ENCODE results near the gene GARIN5B. TPM values are rescaled to one million over a fixed set of nuclear protein-coding genes. Genes with fewer than 3 reads are reported as not detected.
A peak's percentile ranks its signal among the peaks of the same experiment; 100 is the strongest.

Gene GARIN5B
- total and polyA plus RNA-seq, 5 donors from 2014 or later: not detected

GRCh38 chr19:55372316-55373081 lies 9.4 kb upstream of the GARIN5B start:
- Mint-ChIP-seq H3K27ac (no peak overlapping the region), H3K9me3 (peaks cover 0 to 7% (median 0%) of the 10 kb centered on the region in 7 donors), H3K4me3 (peak overlapping the region in 1 of 4 donors; percentile 32), H3K4me1 (peaks cover 0 to 14% (median 7%) of the 10 kb centered on the region in 4 donors), H3K27me3 (peaks cover 55% of the 10 kb centered on the region), H3K36me3 (no peaks in the 10 kb centered on the region)
- H3K4me1 ChIP-seq (ENCODE audit: control insufficient read depth, insufficient read depth, low read length, poor library complexity, severe bottlenecking): peaks cover 13% of the 10 kb centered on the region
- H3K27me3 ChIP-seq (ENCODE audit: control insufficient read depth, insufficient read depth, low read length): peaks cover 8% of the 10 kb centered on the region
- H3K27ac ChIP-seq (ENCODE audit: insufficient read depth, low read length, poor library complexity, severe bottlenecking): no peak overlapping the region
- H3K9me3 ChIP-seq (ENCODE audit: control insufficient read depth in 2 of 2, low read length in 2 of 2): no peaks in the 10 kb centered on the region
- H3K36me3 ChIP-seq (ENCODE audit: control insufficient read depth, insufficient read depth, low read length): no peaks in the 10 kb centered on the region
- no peak overlapping the region for H3K4me3 ChIP-seq (ENCODE audit: low read depth, low read length)
- ATAC-seq (ENCODE audit: low read depth in 2 of 2): no peak
- no peak for DNase-seq

- Mint-ChIP-seq H3K27me3 (peaks cover 58% of the 10 kb centered on the region), H3K4me3 (peak within 1 kb of the TSS in 3 of 4 donors; percentile 73 to 77 (median 74)), H3K36me3 (no peaks in the 10 kb centered on the region), H3K4me1 (peaks cover 0 to 14% (median 7%) of the 10 kb centered on the region in 4 donors), H3K27ac (peak within 1 kb of the TSS in 1 of 3 donors; percentile 75), H3K9me3 (peaks cover 0 to 6% (median 0%) of the 10 kb centered on the region in 7 donors)
- Histone ChIP-seq H3K27me3 (ENCODE audit: control insufficient read depth, insufficient read depth, low read length) (peaks cover 8% of the 10 kb centered on the region), H3K27ac (ENCODE audit: insufficient read depth, low read length, poor library complexity, severe bottlenecking) (no peak within 1 kb of the TSS), H3K4me3 (ENCODE audit: low read depth, low read length) (no peak within 1 kb of the TSS), H3K4me1 (ENCODE audit: control insufficient read depth, insufficient read depth, low read length, poor library complexity, severe bottlenecking) (peaks cover 13% of the 10 kb centered on the region), H3K36me3 (ENCODE audit: control insufficient read depth, insufficient read depth, low read length) (no peaks in the 10 kb centered on the region), H3K9me3 (ENCODE audit: control insufficient read depth in 2 of 2, low read length in 2 of 2) (no peaks in the 10 kb centered on the region)
- ATAC-seq (ENCODE audit: low read depth in 2 of 2): no peak
- no peak for DNase-seq
Observed at GRCh38 chr19:55370305-55370988, 7.4 kb upstream of the GARIN5B start, which contains the start of gene IL11. Gene IL11 (minus strand): TSS chr19:55370463. CDS start chr19:55370310, 153 bp downstream.

- H3K9me3 Mint-ChIP-seq: peaks cover 0 to 6% (median 0%) of the 10 kb centered on the region in 7 donors
- peaks cover 0 to 14% (median 7%) of the 10 kb centered on the region in 4 donors for H3K4me1 Mint-ChIP-seq
- no peak overlapping the region for H3K27ac ChIP-seq (ENCODE audit: insufficient read depth, low read length, poor library complexity, severe bottlenecking)
- ATAC-seq (ENCODE audit: low read depth in 2 of 2) (peak in 1 of 2 donors; percentile 43), DNase-seq (peak in 2 of 3 donors; percentile 30 to 40)
- no peaks in the 10 kb centered on the region for H3K9me3 ChIP-seq (ENCODE audit: control insufficient read depth in 2 of 2, low read length in 2 of 2)
- H3K4me3 Mint-ChIP-seq: peak overlapping the region in 3 of 4 donors; percentile 73 to 77 (median 74)
- peaks cover 8% of the 10 kb centered on the region for H3K27me3 ChIP-seq (ENCODE audit: control insufficient read depth, insufficient read depth, low read length)
- no peak overlapping the region for H3K4me3 ChIP-seq (ENCODE audit: low read depth, low read length)
- peaks cover 13% of the 10 kb centered on the region for H3K4me1 ChIP-seq (ENCODE audit: control insufficient read depth, insufficient read depth, low read length, poor library complexity, severe bottlenecking)
- peaks cover 59% of the 10 kb centered on the region for H3K27me3 Mint-ChIP-seq
- no peaks in the 10 kb centered on the region for H3K36me3 Mint-ChIP-seq
- H3K27ac Mint-ChIP-seq: peak overlapping the region in 1 of 3 donors; percentile 75
- no peaks in the 10 kb centered on the region for H3K36me3 ChIP-seq (ENCODE audit: control insufficient read depth, insufficient read depth, low read length)
Observed at GRCh38 chr19:55369653-55370304, 6.7 kb upstream of the GARIN5B start.

DNA sequence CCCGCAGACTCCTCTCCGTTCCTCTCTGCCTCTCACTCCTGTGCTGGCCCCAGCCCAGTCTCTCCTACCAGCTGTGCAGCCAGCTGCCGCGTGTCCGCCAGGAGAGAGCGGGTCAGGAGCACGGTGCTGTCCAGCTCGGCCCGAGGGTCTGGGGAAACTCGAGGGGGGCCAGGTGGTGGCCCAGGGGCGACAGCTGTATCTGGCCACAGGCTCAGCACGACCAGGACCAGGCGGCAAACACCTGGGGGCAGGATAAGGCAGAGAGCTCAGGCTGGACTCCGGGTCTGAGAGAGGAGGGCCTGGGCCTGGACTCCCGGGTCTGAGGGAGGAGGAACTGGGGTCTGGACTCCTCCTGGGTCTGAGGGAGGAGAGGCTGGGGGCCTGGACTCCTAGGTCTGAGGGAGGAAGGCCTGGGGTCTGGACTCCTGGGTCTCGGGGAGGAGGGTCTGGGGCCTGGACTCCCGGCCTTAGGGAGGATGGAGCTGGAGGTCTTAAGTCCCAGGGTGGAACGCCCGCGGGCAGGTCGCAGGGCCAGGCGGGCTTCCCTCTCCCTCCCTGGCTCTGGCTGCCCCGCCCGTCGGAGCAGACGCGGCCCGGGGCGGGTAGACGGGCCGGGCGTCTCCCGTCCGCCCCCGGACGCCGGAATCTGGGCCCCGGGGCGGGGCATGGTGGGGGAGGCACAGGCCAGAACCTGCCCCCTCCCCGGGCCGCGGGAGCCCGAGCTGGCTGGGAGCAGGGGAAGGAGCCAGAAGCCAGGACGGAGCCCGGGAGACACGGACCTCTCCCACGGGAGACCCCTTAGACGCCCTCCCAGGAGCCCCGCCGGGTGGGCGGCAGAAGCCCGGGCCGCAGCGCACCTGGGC lies 5.9 kb upstream of the GARIN5B start:
- Mint-ChIP-seq H3K4me3 (peak overlapping the region in 1 of 4 donors; percentile 22), H3K9me3 (peaks cover 0 to 6% (median 0%) of the 10 kb centered on the region in 7 donors), H3K27me3 (peaks cover 58% of the 10 kb centered on the region), H3K27ac (no peak overlapping the region), H3K36me3 (no peaks in the 10 kb centered on the region), H3K4me1 (peaks cover 0 to 14% (median 7%) of the 10 kb centered on the region in 4 donors)
- H3K4me3 ChIP-seq (ENCODE audit: low read depth, low read length): no peak overlapping the region
- ATAC-seq (ENCODE audit: low read depth in 2 of 2) (no peak), DNase-seq (peak in 1 of 3 donors; percentile 20)
- no peak overlapping the region for H3K27ac ChIP-seq (ENCODE audit: insufficient read depth, low read length, poor library complexity, severe bottlenecking)
- H3K27me3 ChIP-seq (ENCODE audit: control insufficient read depth, insufficient read depth, low read length): peaks cover 8% of the 10 kb centered on the region
- H3K36me3 ChIP-seq (ENCODE audit: control insufficient read depth, insufficient read depth, low read length): no peaks in the 10 kb centered on the region
- no peaks in the 10 kb centered on the region for H3K9me3 ChIP-seq (ENCODE audit: control insufficient read depth in 2 of 2, low read length in 2 of 2)
- peaks cover 13% of the 10 kb centered on the region for H3K4me1 ChIP-seq (ENCODE audit: control insufficient read depth, insufficient read depth, low read length, poor library complexity, severe bottlenecking)

- no peak overlapping the region for H3K4me3 Mint-ChIP-seq
Observed at GRCh38 chr19:55368106-55368505, 5.0 kb upstream of the GARIN5B start.

GRCh38 chr19:55366790-55367189 lies 3.7 kb upstream of the GARIN5B start:
- Mint-ChIP-seq H3K4me3 (peak overlapping the region in 1 of 4 donors; percentile 22), H3K9me3 (peaks cover 0 to 6% (median 0%) of the 10 kb centered on the region in 7 donors), H3K27me3 (peaks cover 45% of the 10 kb centered on the region), H3K27ac (no peak overlapping the region), H3K36me3 (no peaks in the 10 kb centered on the region), H3K4me1 (peaks cover 0 to 7% (median 4%) of the 10 kb centered on the region in 4 donors)
- H3K27me3 ChIP-seq (ENCODE audit: control insufficient read depth, insufficient read depth, low read length): peaks cover 5% of the 10 kb centered on the region
- H3K36me3 ChIP-seq (ENCODE audit: control insufficient read depth, insufficient read depth, low read length): no peaks in the 10 kb centered on the region
- H3K9me3 ChIP-seq (ENCODE audit: control insufficient read depth in 2 of 2, low read length in 2 of 2): no peaks in the 10 kb centered on the region
- H3K4me1 ChIP-seq (ENCODE audit: control insufficient read depth, insufficient read depth, low read length, poor library complexity, severe bottlenecking): peaks cover 13% of the 10 kb centered on the region
- no peak overlapping the region for H3K27ac ChIP-seq (ENCODE audit: insufficient read depth, low read length, poor library complexity, severe bottlenecking)
- H3K4me3 ChIP-seq (ENCODE audit: low read depth, low read length): no peak overlapping the region
- no peak for DNase-seq
- no peak for ATAC-seq (ENCODE audit: low read depth in 2 of 2)

More at GRCh38 chr19:55368106-55368505, 5.0 kb upstream of the GARIN5B start:
- no peaks in the 10 kb centered on the region for H3K36me3 Mint-ChIP-seq
- H3K27me3 Mint-ChIP-seq: peaks cover 52% of the 10 kb centered on the region
- peaks cover 0 to 10% (median 4%) of the 10 kb centered on the region in 4 donors for H3K4me1 Mint-ChIP-seq
- no peak for ATAC-seq (ENCODE audit: low read depth in 2 of 2)
- Histone ChIP-seq H3K9me3 (ENCODE audit: control insufficient read depth in 2 of 2, low read length in 2 of 2) (no peaks in the 10 kb centered on the region), H3K4me1 (ENCODE audit: control insufficient read depth, insufficient read depth, low read length, poor library complexity, severe bottlenecking) (peaks cover 13% of the 10 kb centered on the region), H3K4me3 (ENCODE audit: low read depth, low read length) (no peak overlapping the region), H3K27me3 (ENCODE audit: control insufficient read depth, insufficient read depth, low read length) (peaks cover 8% of the 10 kb centered on the region), H3K27ac (ENCODE audit: insufficient read depth, low read length, poor library complexity, severe bottlenecking) (no peak overlapping the region), H3K36me3 (ENCODE audit: control insufficient read depth, insufficient read depth, low read length) (no peaks in the 10 kb centered on the region)
- H3K27ac Mint-ChIP-seq: no peak overlapping the region
- peaks cover 0 to 6% (median 0%) of the 10 kb centered on the region in 7 donors for H3K9me3 Mint-ChIP-seq
- DNase-seq: no peak

DNA sequence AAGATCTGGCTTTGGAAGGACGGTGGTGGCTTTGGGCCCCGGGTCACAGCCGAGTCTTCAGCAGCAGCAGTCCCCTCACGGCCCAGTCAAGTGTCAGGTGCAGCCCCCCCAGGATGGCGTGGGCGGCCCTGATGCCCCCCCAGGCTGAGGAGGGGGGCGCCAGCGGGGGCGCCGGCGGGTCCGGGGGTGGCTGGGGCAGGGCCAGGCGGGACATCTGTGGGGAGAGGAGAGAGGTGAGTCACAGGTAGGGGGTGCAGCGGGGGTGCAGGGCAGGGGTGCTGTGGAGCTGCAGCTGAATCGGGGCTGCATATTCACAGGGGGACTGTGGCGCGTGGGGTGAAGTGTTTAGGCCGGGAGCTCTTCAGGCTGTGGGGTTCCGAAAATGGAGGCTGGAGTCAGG lies 2.9 kb upstream of the GARIN5B start:
- no peak for DNase-seq
- ATAC-seq (ENCODE audit: low read depth in 2 of 2): no peak
- Mint-ChIP-seq H3K27ac (no peak overlapping the region), H3K9me3 (peaks cover 0 to 4% (median 0%) of the 10 kb centered on the region in 7 donors), H3K4me1 (peaks cover 0 to 6% (median 2%) of the 10 kb centered on the region in 4 donors), H3K4me3 (no peak overlapping the region), H3K36me3 (no peaks in the 10 kb centered on the region), H3K27me3 (peaks cover 37% of the 10 kb centered on the region)
- H3K27me3 ChIP-seq (ENCODE audit: control insufficient read depth, insufficient read depth, low read length): peaks cover 2% of the 10 kb centered on the region
- H3K27ac ChIP-seq (ENCODE audit: insufficient read depth, low read length, poor library complexity, severe bottlenecking): no peak overlapping the region
- peaks cover 13% of the 10 kb centered on the region for H3K4me1 ChIP-seq (ENCODE audit: control insufficient read depth, insufficient read depth, low read length, poor library complexity, severe bottlenecking)
- no peaks in the 10 kb centered on the region for H3K9me3 ChIP-seq (ENCODE audit: control insufficient read depth in 2 of 2, low read length in 2 of 2)
- H3K36me3 ChIP-seq (ENCODE audit: control insufficient read depth, insufficient read depth, low read length): no peaks in the 10 kb centered on the region
- H3K4me3 ChIP-seq (ENCODE audit: low read depth, low read length): no peak overlapping the region

All from CD4-positive, CD25-positive, alpha-beta regulatory T cell (primary cell).